SIG-M5 treated with dmso at 0.1 percent for 504 hours (cell line): ENCODE data around the gene CLCN4.
A peak's percentile ranks its signal among the peaks of the same experiment; 100 is the strongest.

ENCODE experiments used
- DNase-seq: peaks from one replicate; lab custom pipeline; 2025; ENCODE audit not compliant: unreplicated experiment; lab: John Stamatoyannopoulos, UW

The CLCN4 gene

DNA sequence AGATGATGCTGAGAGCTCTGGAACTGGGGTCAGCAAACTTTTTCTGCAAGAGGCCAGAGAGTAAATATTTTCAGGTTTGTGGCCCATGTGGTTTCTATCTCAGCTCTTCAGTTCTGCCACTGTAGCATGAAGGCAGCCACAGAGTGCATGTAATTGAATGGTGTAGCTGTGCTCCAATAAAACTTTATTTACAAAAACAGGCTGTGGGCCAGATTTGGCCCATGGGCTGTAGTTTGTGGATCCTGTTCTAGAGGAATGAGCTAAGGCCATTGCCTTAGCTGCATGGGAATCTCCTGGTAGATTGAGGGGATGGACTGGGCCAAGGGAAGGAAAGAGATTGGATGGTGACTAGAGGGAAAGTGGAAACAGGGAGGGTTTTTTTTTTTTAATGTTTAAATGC, 36.8 kb downstream of the CLCN4 start:
- DNase-seq: no peak

DNA sequence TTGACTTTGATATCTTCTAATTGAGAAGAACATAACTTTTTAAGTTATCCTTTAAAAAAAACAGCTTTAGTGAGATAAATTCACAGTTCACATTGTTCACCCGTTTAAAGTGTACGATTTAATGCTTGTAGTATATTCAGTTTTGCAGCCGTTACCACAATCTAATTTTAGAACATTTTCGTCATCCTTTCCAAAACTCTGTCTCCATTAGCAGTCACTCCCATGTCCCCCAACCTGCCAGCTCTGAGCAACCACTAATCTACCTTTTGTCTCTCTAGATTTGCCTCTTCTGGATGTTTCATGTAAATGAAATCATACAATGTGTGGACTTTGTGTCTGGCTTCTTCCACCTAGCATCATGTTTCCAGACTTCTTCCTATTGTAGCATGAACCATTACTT, 38.6 kb downstream of the CLCN4 start:
- no peak for DNase-seq

GRCh38 chrX:10195947-10196346, 39.2 kb downstream of the CLCN4 start:
- DNase-seq: no peak

DNA sequence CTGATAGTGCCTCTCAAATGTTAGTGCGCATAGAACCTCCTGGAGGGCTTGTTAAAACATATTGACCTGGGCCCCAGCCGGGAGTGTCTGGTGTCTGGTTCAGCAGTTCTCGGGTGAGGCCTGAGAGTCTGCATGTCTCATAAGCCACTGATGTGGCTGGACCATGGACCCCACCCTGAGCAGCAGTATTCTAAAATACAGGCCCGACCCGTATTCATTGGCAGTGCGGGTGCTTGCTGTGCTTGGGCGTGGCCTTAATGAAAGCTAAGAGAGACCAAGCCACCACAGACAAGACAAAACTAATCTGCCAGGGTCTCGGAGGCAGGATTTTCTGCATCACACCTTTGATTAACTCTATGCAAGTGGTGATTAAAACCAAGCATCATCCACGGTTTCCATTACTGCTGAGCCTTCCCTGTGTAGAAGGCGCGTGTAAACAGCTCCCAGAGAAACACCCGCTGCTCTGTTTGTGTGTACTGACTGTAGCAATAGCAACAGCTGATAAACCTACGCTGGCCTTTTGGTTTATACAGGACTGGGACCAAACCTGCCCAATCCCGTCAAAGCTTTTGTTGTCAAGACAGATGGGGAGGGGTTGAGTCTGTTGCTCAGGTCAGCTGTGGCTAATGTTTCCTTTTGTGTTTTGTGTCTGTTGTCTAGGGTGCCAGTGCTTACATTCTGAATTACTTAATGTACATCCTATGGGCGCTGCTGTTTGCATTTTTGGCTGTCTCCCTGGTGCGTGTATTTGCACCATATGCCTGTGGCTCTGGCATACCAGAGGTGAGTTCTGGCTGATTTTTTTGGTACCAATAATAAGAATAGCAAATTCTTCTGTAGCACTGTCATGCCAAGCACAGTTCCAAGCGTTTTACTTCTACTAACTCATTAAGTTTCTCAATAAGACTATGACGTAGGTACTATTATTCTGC, 40.8 kb downstream of the CLCN4 start:
- no peak for DNase-seq

DNA sequence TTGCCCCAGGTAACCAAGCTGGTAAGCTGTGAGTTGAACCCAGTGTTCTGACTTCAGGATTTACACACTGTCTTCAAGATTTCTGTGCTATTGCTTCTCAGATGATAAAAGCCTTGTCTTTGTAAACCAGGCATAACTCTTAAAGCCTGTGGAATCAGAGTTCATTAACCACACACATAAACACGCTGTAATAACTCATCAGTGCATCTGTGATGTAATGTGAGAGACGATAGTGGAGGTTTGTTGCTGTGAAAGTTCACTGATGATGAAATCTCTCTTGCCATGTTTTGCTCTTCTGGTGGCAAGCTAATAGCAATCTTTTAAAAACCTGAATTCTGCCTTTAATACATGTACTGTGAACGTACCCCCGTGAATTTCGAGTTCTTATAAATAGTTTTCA, 41.5 kb downstream of the CLCN4 start:
- DNase-seq: no peak

- peak; percentile 93 for DNase-seq
These were observed 42.4 kb downstream of the CLCN4 start for GRCh38 chrX:10199212-10199611.

DNA sequence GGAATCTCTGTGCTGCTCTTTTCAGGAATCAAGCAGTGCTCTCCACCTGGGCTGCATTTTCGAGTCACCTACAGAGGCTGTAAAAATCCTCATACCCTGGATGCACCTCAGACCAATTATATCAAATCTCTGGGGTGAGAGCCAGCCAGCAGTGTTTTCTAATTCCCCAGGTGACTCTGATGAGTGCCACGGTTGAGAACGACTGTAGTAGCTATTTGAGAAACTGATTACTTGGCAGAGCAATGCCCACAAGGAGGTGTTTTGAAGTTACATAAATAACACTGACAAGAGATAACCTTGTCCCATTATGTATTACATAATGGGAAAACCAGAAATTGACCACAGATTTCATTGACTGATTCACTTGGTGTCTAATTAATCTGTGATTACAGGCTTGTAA, 46.8 kb downstream of the CLCN4 start:
- DNase-seq: no peak

GRCh38 chrX:10206317-10206716, 49.5 kb downstream of the CLCN4 start:
- DNase-seq: no peak

GRCh38 chrX:10208281-10208856, 51.6 kb downstream of the CLCN4 start:
- no peak for DNase-seq

DNA sequence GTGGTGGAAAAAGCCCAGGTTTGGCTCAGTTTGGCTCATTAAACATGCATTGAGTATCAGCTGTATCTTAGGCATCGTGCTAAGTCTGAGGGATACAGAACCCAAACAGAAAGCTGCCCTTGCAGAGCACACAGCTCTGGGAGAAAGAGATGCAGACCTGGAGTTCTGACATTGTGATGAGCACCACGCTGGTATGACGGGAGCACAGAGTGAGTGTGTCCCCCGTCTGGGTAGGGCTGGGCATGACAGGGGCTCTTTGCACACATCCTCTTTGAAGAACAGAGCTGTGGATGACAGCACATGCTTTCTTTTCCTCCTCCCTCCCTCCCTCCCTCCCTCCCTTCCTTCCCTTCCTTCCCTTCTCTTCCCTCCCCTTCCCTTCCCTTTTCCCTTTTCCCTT, 52.2 kb downstream of the CLCN4 start:
- DNase-seq: no peak

GRCh38 chrX:10212395-10212794, 55.6 kb downstream of the CLCN4 start:
- no peak for DNase-seq

DNA sequence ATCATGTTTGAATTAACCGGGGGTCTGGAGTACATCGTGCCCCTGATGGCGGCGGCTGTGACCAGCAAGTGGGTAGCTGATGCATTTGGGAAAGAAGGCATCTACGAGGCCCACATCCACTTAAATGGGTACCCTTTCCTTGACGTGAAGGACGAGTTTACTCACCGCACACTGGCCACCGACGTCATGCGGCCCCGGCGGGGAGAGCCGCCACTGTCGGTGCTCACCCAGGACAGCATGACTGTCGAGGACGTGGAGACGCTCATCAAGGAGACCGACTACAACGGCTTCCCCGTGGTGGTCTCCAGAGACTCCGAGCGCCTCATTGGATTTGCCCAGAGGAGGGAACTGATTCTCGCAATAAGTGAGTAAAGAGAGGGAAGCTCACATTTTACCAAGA, 56.9 kb downstream of the CLCN4 start:
- DNase-seq: no peak

GRCh38 chrX:10216208-10216607, 59.4 kb downstream of the CLCN4 start:
- DNase-seq: no peak

- DNase-seq: peak; percentile 10
These were observed 60.4 kb downstream of the CLCN4 start for GRCh38 chrX:10217198-10217597.

DNA sequence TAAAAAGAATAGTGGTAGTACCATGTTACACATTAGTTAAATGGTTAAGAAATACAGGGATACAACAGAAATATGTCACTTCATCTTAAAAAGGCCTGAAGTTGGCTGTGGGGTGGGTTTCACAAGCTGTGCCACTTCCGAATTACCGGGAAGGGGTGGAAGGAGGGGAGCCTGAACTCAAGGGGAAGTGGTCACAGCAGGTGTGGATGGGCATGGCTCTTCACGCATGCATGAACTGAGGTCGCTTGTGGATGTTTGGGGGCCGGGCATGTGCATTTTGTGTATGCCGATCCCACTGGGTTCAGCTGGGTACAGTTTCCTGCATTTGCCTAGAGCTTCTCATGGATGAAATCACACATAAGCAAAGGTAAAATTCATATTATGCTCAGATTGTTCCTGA, 64.9 kb downstream of the CLCN4 start:
- no peak for DNase-seq

GRCh38 chrX:10223276-10223675, 66.5 kb downstream of the CLCN4 start:
- no peak for DNase-seq

- no peak for DNase-seq
These were observed 67.0 kb downstream of the CLCN4 start for GRCh38 chrX:10223781-10224180.

GRCh38 chrX:10230222-10230621, 73.4 kb downstream of the CLCN4 start:
- no peak for DNase-seq

- DNase-seq: no peak
These were observed 74.7 kb downstream of the CLCN4 start for GRCh38 chrX:10231461-10231860.

DNA sequence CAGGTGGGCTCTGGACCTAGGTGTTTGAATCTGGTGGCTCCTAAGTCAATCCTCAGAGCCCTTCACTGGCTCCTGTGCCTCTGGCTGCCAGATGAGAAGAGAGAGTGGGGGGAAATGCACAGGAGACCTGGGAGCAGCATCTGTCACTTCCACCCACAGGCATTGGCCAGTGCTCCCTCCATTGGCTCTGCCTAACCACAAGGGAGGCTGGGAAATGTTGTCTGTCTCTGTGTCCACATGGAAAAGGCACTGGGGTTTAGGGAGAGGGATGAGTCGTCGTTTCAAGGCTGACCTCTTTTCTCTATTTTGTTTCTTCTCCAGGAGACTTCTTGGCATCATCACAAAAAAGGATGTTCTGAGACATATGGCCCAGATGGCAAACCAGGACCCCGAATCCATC, 76.4 kb downstream of the CLCN4 start:
- DNase-seq: no peak

- no peak for DNase-seq
These were observed 76.9 kb downstream of the CLCN4 start for GRCh38 chrX:10233696-10234095.

- DNase-seq: no peak
These were observed 79.1 kb downstream of the CLCN4 start for GRCh38 chrX:10235851-10236250.

GRCh38 chrX:10237241-10237640, 80.5 kb downstream of the CLCN4 start:
- DNase-seq: no peak
